GM12878 (cell line): ENCODE measurements around the gene IGSF1. TPM values are rescaled to one million over a fixed set of nuclear protein-coding genes. Genes with fewer than 3 reads are reported as not detected.

ENCODE experiments used
- ATAC-seq: fragments of 200-7000 bp; cut with Tn5 transposase; 3 replicates; pipeline ENCODE4 v1.9.1; 2020; ENCODE audit warnings: mild to moderate bottlenecking, moderate library complexity
- BruUV-seq: library from RNA; stranded (reverse); fragments of 400-500 nt; replicated peaks from 2 replicates; lab custom pipeline; 2021; lab: Mats Ljungman, UMichigan
- CTCF ChIA-PET: fragments of 300-600 bp; sonication (Branson Sonifier 250); formaldehyde crosslinking; extraction: SDS; loops from one replicate; lab custom pipeline; 2021; ENCODE audit warnings: inconsistent platforms; lab: Yijun Ruan, JAX
- POLR2A ChIA-PET: fragments of 350-600 bp; formaldehyde crosslinking; extraction: SDS; loops from one replicate; lab custom pipeline; 2021; ENCODE audit warnings: inconsistent platforms; lab: Charles Lee
- RAD21 ChIA-PET: fragments of 300-600 bp; sonication (Branson Sonifier 250); formaldehyde crosslinking; loops from one replicate; lab custom pipeline; 2023; ENCODE audit warnings: antibody characterized with exemption; ENCODE audit not compliant: unreplicated experiment; lab: Charles Lee
- SMC1A ChIA-PET: fragments of 300-600 bp; sonication (Branson Sonifier 250); formaldehyde crosslinking; loops from one replicate; lab custom pipeline; 2023; ENCODE audit not compliant: unreplicated experiment, uncharacterized antibody; lab: Charles Lee
- DNase-seq: peaks from one replicate; pipeline ENCODE4 v3.0.0-alpha.2; 2011; ENCODE audit warnings: low read depth, low spot score
- FAIRE-seq: peaks from 3 replicates; lab custom pipeline; 2011; peaks lifted over from hg19 to GRCh38; lab: Jason Lieb, UNC
- H2AFZ ChIP-seq: 2 replicates; pipeline ENCODE4 v1.6.0; 2011; ENCODE audit warnings: low read depth, low read length, control low read depth; ENCODE audit not compliant: control insufficient read depth
- H3K27ac ChIP-seq: 2 replicates; pipeline ENCODE4 v1.5.1; 2011; ENCODE audit warnings: control low read depth; ENCODE audit not compliant: control insufficient read depth, insufficient read depth
- H3K27me3 ChIP-seq, 2 experiments: replicated peaks in 1 of 2; 2 replicates each; pipeline versions ENCODE4 v1.6.0 to v1.6.1; 2011; ENCODE audit warnings: low read length in 1 of 2; ENCODE audit not compliant: control insufficient read depth in 2 of 2, insufficient read depth in 2 of 2
- H3K36me3 ChIP-seq, 2 experiments: 2 replicates each; pipeline ENCODE4 v1.5.1; 2011; ENCODE audit warnings: low read length in 1 of 2; ENCODE audit not compliant: control insufficient read depth in 2 of 2, insufficient read depth in 2 of 2
- H3K4me1 ChIP-seq: 2 replicates; pipeline ENCODE4 v1.6.1; 2011; ENCODE audit warnings: mild to moderate bottlenecking, low read length, moderate library complexity, mixed read lengths; ENCODE audit not compliant: control insufficient read depth, insufficient read depth
- H3K4me2 ChIP-seq: 2 replicates; pipeline ENCODE4 v1.6.0; 2011; ENCODE audit warnings: control low read depth; ENCODE audit not compliant: control insufficient read depth, insufficient read depth
- H3K4me3 ChIP-seq: fragments of 200-600 bp; sonication (generic); 2 replicates; pipeline ENCODE4 v1.5.1; 2016
- H3K79me2 ChIP-seq: 2 replicates; pipeline ENCODE4 v1.6.0; 2011; ENCODE audit warnings: low read length; ENCODE audit not compliant: control insufficient read depth, insufficient read depth
- H3K9ac ChIP-seq: 2 replicates; pipeline ENCODE4 v1.8.0; 2011; ENCODE audit warnings: low read length, control low read depth, mixed read lengths; ENCODE audit not compliant: control insufficient read depth, insufficient read depth
- H3K9me3 ChIP-seq: replicated peaks from 3 replicates; pipeline ENCODE4 v1.5.1; 2011; ENCODE audit warnings: mild to moderate bottlenecking, low read length; ENCODE audit not compliant: control insufficient read depth, insufficient read depth
- H4K20me1 ChIP-seq: 2 replicates; pipeline ENCODE4 v1.6.0; 2011; ENCODE audit not compliant: control insufficient read depth, insufficient read depth
- BCLAF1 ChIP-seq: fragments of 450-650 bp; IDR thresholded peaks from 2 replicates; pipeline ENCODE4 v1.6.1; 2017; ENCODE audit warnings: antibody characterized with exemption, mild to moderate bottlenecking, moderate library complexity
- E4F1 ChIP-seq: fragments of 450-650 bp; IDR thresholded peaks from 2 replicates; pipeline ENCODE4 v1.6.1; 2018; ENCODE audit warnings: borderline replicate concordance, mild to moderate bottlenecking; ENCODE audit not compliant: partially characterized antibody
- ETV6 ChIP-seq, 2 experiments: fragments of 450-650 bp in 1 of 2; IDR thresholded peaks in 1 of 2; conservative IDR thresholded peaks in 1 of 2; 2 replicates each; pipeline ENCODE4 v1.6.1; 2014; ENCODE audit warnings: antibody characterized with exemption in 1 of 2, borderline replicate concordance in 1 of 2, low read depth in 1 of 2, mild to moderate bottlenecking in 1 of 2, moderate library complexity in 1 of 2
- FOXM1 ChIP-seq: IDR thresholded peaks from 2 replicates; pipeline ENCODE4 v1.6.1; 2012; ENCODE audit warnings: low read depth, mild to moderate bottlenecking, inconsistent platforms, low read length, moderate library complexity
- IRF5 ChIP-seq: fragments of 450-650 bp; IDR thresholded peaks from 2 replicates; pipeline ENCODE4 v1.6.1; 2017; ENCODE audit warnings: borderline replicate concordance
- RUNX3 ChIP-seq: IDR thresholded peaks from 2 replicates; pipeline ENCODE4 v1.6.1; 2012; ENCODE audit warnings: low read length, inconsistent platforms
- SMARCA5 ChIP-seq: fragments of 450-650 bp; IDR thresholded peaks from 2 replicates; pipeline ENCODE4 v1.6.1; 2017; ENCODE audit warnings: mild to moderate bottlenecking
- ZNF384 ChIP-seq: IDR thresholded peaks from 2 replicates; pipeline ENCODE4 v1.6.1; 2012; ENCODE audit warnings: low read depth, mild to moderate bottlenecking, low read length, improper control_type of control experiment, borderline replicate concordance
- WGBS: methylation state at CpG from one replicate; pipeline ENCODE4 v1.1.6; 2016; ENCODE audit warnings: low lambda C conversion rate; ENCODE audit not compliant: insufficient replicate concordance, insufficient coverage; ENCODE audit errors: missing lambda C conversion rate; 5-methylcytosine and 5-hydroxymethylcytosine counted together
- in situ Hi-C: fragments of 300-500 bp; cut with MboI; formaldehyde crosslinking; loops from 9 replicates; pipeline ENCODE4 v1.14.3; 2018; ENCODE audit warnings: mixed read lengths
- intact Hi-C: fragments of 100-400 bp; cut with micrococcal nuclease; formaldehyde crosslinking; loops from one replicate; pipeline ENCODE4 v1.14.2; 2022; ENCODE audit not compliant: unreplicated experiment
- polyA plus RNA-seq, 11 experiments: library from polyadenylated mRNA; depleted of rRNA in 4 of 11; unstranded in 6 of 11; stranded (reverse) in 5 of 11; fragments of >200 nt; fragmentation: Nextera tagmentation in 4 of 11; fragmentation: Illumina TruSeq in 1 of 11; extraction: Ambion mirVana in 4 of 11; extraction: Trizol in 1 of 11; gene quantifications; 1 replicate in 1 of 11; 2 replicates in 10 of 11; pipeline versions ENCODE4 v1.2.1 to v1.2.3, GENCODE V29; 2011 to 2016; ENCODE audit warnings: inconsistent platforms in 2 of 11, missing spikeins in 2 of 11, low read depth in 1 of 11
- total RNA-seq, 4 experiments: library from RNA; depleted of rRNA in 3 of 4; stranded (reverse); fragments of >200 nt in 3 of 4; fragmentation: Illumina TruSeq in 1 of 4; extraction: Trizol in 1 of 4; gene quantifications; 2 replicates each; pipeline versions ENCODE4 v1.2.1 to v1.2.3, GENCODE V29; 2013 to 2021

IGSF1 gene
- total and polyA plus RNA-seq, 10 of the 15 experiments (the other 5 are each of a cell fraction or from before 2014, with no cell fraction given), result 0.04 to 0.08 TPM; not detected in 8

- ChIA-PET CTCF (no interaction called here), SMC1A (no interaction called here), POLR2A (no interaction called here), RAD21 (no interaction called here)
- Histone ChIP-seq H3K79me2 (no peaks in the 10 kb centered on the region), H3K9me3 (no peaks in the 10 kb centered on the region), H3K27me3 (no peaks in the 10 kb centered on the region), H2AFZ (no peak overlapping the region), H3K9ac (no peak overlapping the region), H3K4me1 (no peaks in the 10 kb centered on the region), H3K27ac (no peak overlapping the region), H3K4me3 (no peak overlapping the region), H3K4me2 (no peak overlapping the region), H4K20me1 (no peaks in the 10 kb centered on the region), H3K36me3 (no peaks in the 10 kb centered on the region)
- WGBS, result 57% methylated on average over 3 of the region's 3 CpGs
- no TSS peak for BruUV-seq
- in situ Hi-C loops, result no loop called here
- ATAC-seq (no peak), FAIRE-seq (no peak), DNase-seq (no peak)
- TF ChIP-seq BCLAF1 (no peak), IRF5 (no peak), ETV6 (conservative IDR thresholded peaks at IDR 0.05 in 1 of 2, IDR thresholded peaks at IDR 0.05 in 1 of 2; ENCODE audit: borderline replicate concordance in 1 of 2, low read depth in 1 of 2) (no peak), E4F1 (no peak), SMARCA5 (no peak), FOXM1 (no peak), RUNX3 (no peak), ZNF384 (no peak)
- intact Hi-C loops, result no loop called here
Observed at GRCh38 chrX:131302701-131303100, 13.6 kb upstream of the IGSF1 start.
